ENCODE measurements around the gene COP1. TPM values are rescaled to one million over a fixed set of nuclear protein-coding genes. Genes with fewer than 3 reads are reported as not detected.

Gene COP1
- total RNA-seq, 4 donors from 2014 or later: 37.7 to 51.4 (median 44.8) TPM

- TF ChIP-seq POLR2AphosphoS5 (IDR thresholded peaks at IDR 0.05): no peak
- no peak for TF ChIP-seq CTCF (IDR thresholded peaks at IDR 0.05)
- TF ChIP-seq POLR2A (IDR thresholded peaks at IDR 0.05): no peak
- no peak for TF ChIP-seq EP300 (IDR thresholded peaks at IDR 0.05)
- H3K4me1 ChIP-seq: no peaks in the 10 kb centered on the region
- H3K27me3 ChIP-seq: no peaks in the 10 kb centered on the region
- no peaks in the 10 kb centered on the region for H3K9me3 ChIP-seq
- no peak for ATAC-seq
- peaks cover 0 to 5% of the 10 kb centered on the region in 2 donors for H3K36me3 ChIP-seq
- no peak overlapping the region for H3K27ac ChIP-seq
- no peak overlapping the region for H3K4me3 ChIP-seq
- 78 to 86% methylated on average over 3 of the region's 3 CpGs for WGBS, 2 donors (ENCODE audit: low coverage in 1 of 2)
These were observed 150.8 kb downstream of the COP1 start for GRCh38 chr1:176056312-176056711.

GRCh38 chr1:176055398-176055797, 151.7 kb downstream of the COP1 start:
- Histone ChIP-seq H3K27me3 (no peaks in the 10 kb centered on the region), H3K4me1 (no peaks in the 10 kb centered on the region), H3K4me3 (no peak overlapping the region), H3K36me3 (no peaks in the 10 kb centered on the region), H3K9me3 (no peaks in the 10 kb centered on the region), H3K27ac (no peak overlapping the region)
- TF ChIP-seq POLR2AphosphoS5 (IDR thresholded peaks at IDR 0.05) (no peak), CTCF (IDR thresholded peaks at IDR 0.05) (no peak)
- ATAC-seq: no peak
- WGBS, 2 donors (ENCODE audit: low coverage in 1 of 2): 86 to 88% methylated on average over 1 of the region's 1 CpG

GRCh38 chr1:176051902-176052518, 155.1 kb downstream of the COP1 start:
- Histone ChIP-seq H3K9me3 (no peaks in the 10 kb centered on the region), H3K36me3 (no peaks in the 10 kb centered on the region), H3K27me3 (no peaks in the 10 kb centered on the region), H3K27ac (no peak overlapping the region), H3K4me1 (no peaks in the 10 kb centered on the region), H3K4me3 (no peak overlapping the region)
- ATAC-seq: no peak
- WGBS, 2 donors (ENCODE audit: low coverage in 1 of 2): 81 to 86% methylated on average over 4 of the region's 4 CpGs
- TF ChIP-seq CTCF (IDR thresholded peaks at IDR 0.05) (no peak), POLR2AphosphoS5 (IDR thresholded peaks at IDR 0.05) (no peak), EP300 (IDR thresholded peaks at IDR 0.05) (no peak), POLR2A (IDR thresholded peaks at IDR 0.05) (no peak)

- no peaks in the 10 kb centered on the region for H3K27me3 ChIP-seq
- ATAC-seq: no peak
- H3K4me1 ChIP-seq: no peaks in the 10 kb centered on the region
- H3K36me3 ChIP-seq: no peaks in the 10 kb centered on the region
- 93 to 100% methylated on average over 2 to 3 of the region's 3 CpGs for WGBS, 2 donors (ENCODE audit: low coverage in 1 of 2)
- no peaks in the 10 kb centered on the region for H3K9me3 ChIP-seq
- TF ChIP-seq POLR2AphosphoS5 (IDR thresholded peaks at IDR 0.05): no peak
- no peak for TF ChIP-seq POLR2A (IDR thresholded peaks at IDR 0.05)
- TF ChIP-seq CTCF (IDR thresholded peaks at IDR 0.05): no peak
- no peak for TF ChIP-seq EP300 (IDR thresholded peaks at IDR 0.05)
- H3K27ac ChIP-seq: no peak overlapping the region
- H3K4me3 ChIP-seq: no peak overlapping the region
These were observed 155.7 kb downstream of the COP1 start for GRCh38 chr1:176051402-176051801.

GRCh38 chr1:176049582-176049981, 157.5 kb downstream of the COP1 start:
- Histone ChIP-seq H3K36me3 (no peaks in the 10 kb centered on the region), H3K9me3 (no peaks in the 10 kb centered on the region), H3K27ac (no peak overlapping the region), H3K27me3 (no peaks in the 10 kb centered on the region), H3K4me1 (no peaks in the 10 kb centered on the region), H3K4me3 (no peak overlapping the region)
- TF ChIP-seq POLR2AphosphoS5 (IDR thresholded peaks at IDR 0.05): no peak
- TF ChIP-seq EP300 (IDR thresholded peaks at IDR 0.05): no peak
- TF ChIP-seq CTCF (IDR thresholded peaks at IDR 0.05): no peak
- no peak for TF ChIP-seq POLR2A (IDR thresholded peaks at IDR 0.05)
- ATAC-seq: no peak
